HG02798 (cell line): ENCODE data around the gene TLCD1.
A peak's percentile ranks its signal among the peaks of the same experiment; 100 is the strongest.
"Not testable (repeated sequence)": the region's sequence is repeated elsewhere in the genome, so short reads cannot be mapped to it uniquely, and the experiment has no call there.

Experiments
- ATAC-seq: cut with Tn5 transposase; IDR thresholded peaks from one replicate; pipeline ENCODE4 v1.9.1; 2021; ENCODE audit warnings: mild to moderate bottlenecking; ENCODE audit not compliant: unreplicated experiment, poor library complexity

Gene TLCD1

GRCh38 chr17:28735242-28735722 is 9.2 kb upstream of the TLCD1 start:
- no peak for ATAC-seq

GRCh38 chr17:28734712-28735241 is 8.7 kb upstream of the TLCD1 start:
- ATAC-seq, result no peak

- no peak for ATAC-seq
Observed at GRCh38 chr17:28733346-28733745, 7.3 kb upstream of the TLCD1 start.

GRCh38 chr17:28729950-28730330 is 3.9 kb upstream of the TLCD1 start:
- ATAC-seq, result no peak

- ATAC-seq, result peak; percentile 56
Observed at GRCh38 chr17:28728364-28729200, 2.5 kb upstream of the TLCD1 start, which contains the start of gene NEK8. Gene NEK8, plus strand, starts transcription at chr17:28728788. Its CDS starts 26 bp downstream, at chr17:28728814.

- peak; percentile 46 for ATAC-seq
Observed at GRCh38 chr17:28726627-28727491, 826 bp upstream of the TLCD1 start.

- ATAC-seq, result peak; percentile 0
Observed at GRCh38 chr17:28725660-28726225, 290 bp downstream of the TLCD1 start.

GRCh38 chr17:28725166-28725659 is 820 bp downstream of the TLCD1 start:
- ATAC-seq, result no peak

- no peak for ATAC-seq
Observed at GRCh38 chr17:28724500-28725165, 1.4 kb downstream of the TLCD1 start.

GRCh38 chr17:28723836-28724499 is 2.1 kb downstream of the TLCD1 start:
- ATAC-seq, result not testable (repeated sequence)

GRCh38 chr17:28723159-28723835 is 2.7 kb downstream of the TLCD1 start:
- no peak for ATAC-seq

- ATAC-seq, result no peak
Observed at GRCh38 chr17:28722417-28723158, 3.4 kb downstream of the TLCD1 start.

GRCh38 chr17:28720997-28721329 is 5.1 kb downstream of the TLCD1 start:
- ATAC-seq, result not testable (repeated sequence)

- ATAC-seq, result no peak
Observed at GRCh38 chr17:28720247-28720996, 5.6 kb downstream of the TLCD1 start.

- no peak for ATAC-seq
Observed at GRCh38 chr17:28719021-28719433, 7.0 kb downstream of the TLCD1 start.

GRCh38 chr17:28718333-28719020 is 7.6 kb downstream of the TLCD1 start:
- ATAC-seq, result no peak
